ENCODE results near the gene SH2D4B. TPM values are rescaled to one million over a fixed set of nuclear protein-coding genes. Genes with fewer than 3 reads are reported as not detected.

The SH2D4B gene
- polyA plus RNA-seq, 1 experiment = not detected

- TF ChIP-seq CTCF (IDR thresholded peaks at IDR 0.05; ENCODE audit: insufficient read depth, low read depth, low read length) = peak; percentile 82
- Histone ChIP-seq H3K27me3 (ENCODE audit: control insufficient read depth, insufficient read depth, low read length) (no peaks in the 10 kb centered on the region), H3K36me3 (ENCODE audit: control insufficient read depth, insufficient read depth, low read length) (no peaks in the 10 kb centered on the region), H3K4me3 (ENCODE audit: low read depth, low read length) (no peak overlapping the region)
- DNase-seq (ENCODE audit: low read depth) = no peak
- CTCF ChIA-PET = interaction anchor here (0.6 to 4.1 kb wide), 15 partner anchors 8 to 260 kb away, joined by 3 to 39 read pairs (median 4); no protein-coding TSS in a partner anchor
- POLR2A ChIA-PET = no interaction called here
Observed at GRCh38 chr10:80664071-80664680, 126.5 kb downstream of the SH2D4B start.

- ChIA-PET CTCF (no interaction called here), POLR2A (no interaction called here)
- TF ChIP-seq CTCF (IDR thresholded peaks at IDR 0.05; ENCODE audit: insufficient read depth, low read depth, low read length) = no peak
- H3K4me3 ChIP-seq (ENCODE audit: low read depth, low read length) = no peak overlapping the region
- no peaks in the 10 kb centered on the region for H3K36me3 ChIP-seq (ENCODE audit: control insufficient read depth, insufficient read depth, low read length)
- H3K27me3 ChIP-seq (ENCODE audit: control insufficient read depth, insufficient read depth, low read length) = no peaks in the 10 kb centered on the region
- no peak for DNase-seq (ENCODE audit: low read depth)
Observed at GRCh38 chr10:80669485-80669884, 131.8 kb downstream of the SH2D4B start.

- TF ChIP-seq CTCF (IDR thresholded peaks at IDR 0.05; ENCODE audit: insufficient read depth, low read depth, low read length) = no peak
- Histone ChIP-seq H3K4me3 (ENCODE audit: low read depth, low read length) (no peak overlapping the region), H3K36me3 (ENCODE audit: control insufficient read depth, insufficient read depth, low read length) (no peaks in the 10 kb centered on the region), H3K27me3 (ENCODE audit: control insufficient read depth, insufficient read depth, low read length) (no peaks in the 10 kb centered on the region)
- ChIA-PET POLR2A (no interaction called here), CTCF (interaction anchor here (1.2 to 3.1 kb wide), 3 partner anchors 8 to 28 kb away, joined by 5 to 21 read pairs (median 9); no protein-coding TSS in a partner anchor)
- DNase-seq (ENCODE audit: low read depth) = no peak
Observed at GRCh38 chr10:80670774-80671173, 133.1 kb downstream of the SH2D4B start.

- no peak for TF ChIP-seq CTCF (IDR thresholded peaks at IDR 0.05; ENCODE audit: insufficient read depth, low read depth, low read length)
- no peak for DNase-seq (ENCODE audit: low read depth)
- ChIA-PET POLR2A (no interaction called here), CTCF (interaction anchor here (1.9 to 3.1 kb wide), 3 partner anchors 8 to 11 kb away, joined by 7 to 21 read pairs (median 9); no protein-coding TSS in a partner anchor)
- no peaks in the 10 kb centered on the region for H3K27me3 ChIP-seq (ENCODE audit: control insufficient read depth, insufficient read depth, low read length)
- H3K36me3 ChIP-seq (ENCODE audit: control insufficient read depth, insufficient read depth, low read length) = no peaks in the 10 kb centered on the region
- no peak overlapping the region for H3K4me3 ChIP-seq (ENCODE audit: low read depth, low read length)
Observed at GRCh38 chr10:80671847-80672246, 134.1 kb downstream of the SH2D4B start.

GRCh38 chr10:80672613-80673012, 134.9 kb downstream of the SH2D4B start:
- H3K36me3 ChIP-seq (ENCODE audit: control insufficient read depth, insufficient read depth, low read length) = no peaks in the 10 kb centered on the region
- ChIA-PET POLR2A (no interaction called here), CTCF (interaction anchor here (2.5 to 3.1 kb wide), 2 partner anchors 8 to 10 kb away, joined by 7 to 21 read pairs; no protein-coding TSS in a partner anchor)
- DNase-seq (ENCODE audit: low read depth) = no peak
- H3K27me3 ChIP-seq (ENCODE audit: control insufficient read depth, insufficient read depth, low read length) = no peaks in the 10 kb centered on the region
- TF ChIP-seq CTCF (IDR thresholded peaks at IDR 0.05; ENCODE audit: insufficient read depth, low read depth, low read length) = no peak
- no peak overlapping the region for H3K4me3 ChIP-seq (ENCODE audit: low read depth, low read length)

Measured in BJ (cell line).